Measurements from ENCODE around the gene LPP. TPM values are rescaled to one million over a fixed set of nuclear protein-coding genes. Genes with fewer than 3 reads are reported as not detected.

The LPP gene
- total RNA-seq, 1 donor from 2014 or later: 222 TPM

DNA sequence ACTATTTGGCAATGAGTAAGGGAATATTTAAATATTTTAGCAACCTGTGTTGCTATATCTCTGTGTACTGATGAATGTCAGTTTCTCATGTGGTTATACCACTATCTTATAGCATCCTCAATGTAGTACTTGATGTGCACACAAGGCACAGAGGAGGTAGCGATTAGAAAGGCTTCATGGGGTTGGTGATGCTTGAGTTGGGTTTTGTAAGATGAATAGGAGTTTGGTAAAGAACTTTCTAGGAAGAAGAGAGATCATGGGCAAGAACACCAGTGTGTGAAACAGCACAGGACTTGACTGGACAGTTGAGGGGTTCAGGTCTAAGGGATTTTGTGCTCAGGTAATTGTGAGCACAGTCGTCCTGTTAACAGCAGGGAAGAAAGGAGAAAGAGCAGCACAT, 38.1 kb downstream of the LPP start:
- Mint-ChIP-seq H3K27me3 (ENCODE audit: low read depth, unreplicated experiment) (no peaks in the 10 kb centered on the region), H3K9me3 (ENCODE audit: unreplicated experiment) (no peaks in the 10 kb centered on the region), H3K4me1 (ENCODE audit: low read depth, unreplicated experiment) (peaks cover 46% of the 10 kb centered on the region), H3K27ac (ENCODE audit: unreplicated experiment) (no peak overlapping the region), H3K4me3 (ENCODE audit: unreplicated experiment) (no peak overlapping the region), H3K36me3 (ENCODE audit: low read depth, unreplicated experiment) (peaks cover 13% of the 10 kb centered on the region)
- H3K4me2 ChIP-seq (ENCODE audit: low read length): no peak overlapping the region
- H3K9me3 ChIP-seq (ENCODE audit: insufficient read depth, low read depth, low read length): no peaks in the 10 kb centered on the region
- DNase-seq (ENCODE audit: low read depth) (no peak), FAIRE-seq (no peak)
- TF ChIP-seq EZH2 (IDR thresholded peaks at IDR 0.05; ENCODE audit: insufficient read depth, low read length) (no peak), CTCF (IDR thresholded peaks at IDR 0.05; ENCODE audit: insufficient read depth, low read depth, low read length) (no peak)
- no peak overlapping the region for H3K9ac ChIP-seq (ENCODE audit: low read length)
- H3K4me3 ChIP-seq (ENCODE audit: insufficient read depth, low read depth, low read length): no peak overlapping the region
- peaks cover 33% of the 10 kb centered on the region for H3K4me1 ChIP-seq (ENCODE audit: insufficient read depth, low read length)
- H3K27ac ChIP-seq (ENCODE audit: low read depth, low read length): no peak overlapping the region
- H3K79me2 ChIP-seq (ENCODE audit: insufficient read depth, low read length): peaks cover 99% of the 10 kb centered on the region
- H3K36me3 ChIP-seq (ENCODE audit: insufficient read depth, low read length): peaks cover 14% of the 10 kb centered on the region
- H3K27me3 ChIP-seq (ENCODE audit: insufficient read depth, low read length): no peaks in the 10 kb centered on the region
- no peak overlapping the region for H2AFZ ChIP-seq (ENCODE audit: low read depth, low read length)
- peaks cover 81% of the 10 kb centered on the region for H4K20me1 ChIP-seq (ENCODE audit: insufficient read depth, low read length)

GRCh38 chr3:188194332-188194731, 40.4 kb downstream of the LPP start:
- no peak overlapping the region for H3K9ac ChIP-seq (ENCODE audit: low read length)
- peaks cover 34% of the 10 kb centered on the region for H3K4me1 ChIP-seq (ENCODE audit: insufficient read depth, low read length)
- no peak overlapping the region for H3K4me3 Mint-ChIP-seq (ENCODE audit: unreplicated experiment)
- TF ChIP-seq CTCF (IDR thresholded peaks at IDR 0.05; ENCODE audit: insufficient read depth, low read depth, low read length) (no peak), EZH2 (IDR thresholded peaks at IDR 0.05; ENCODE audit: insufficient read depth, low read length) (no peak)
- H3K27me3 ChIP-seq (ENCODE audit: insufficient read depth, low read length): no peaks in the 10 kb centered on the region
- no peaks in the 10 kb centered on the region for H3K27me3 Mint-ChIP-seq (ENCODE audit: low read depth, unreplicated experiment)
- no peak overlapping the region for H3K4me2 ChIP-seq (ENCODE audit: low read length)
- H3K4me3 ChIP-seq (ENCODE audit: insufficient read depth, low read depth, low read length): no peak overlapping the region
- H3K27ac ChIP-seq (ENCODE audit: low read depth, low read length): peak overlapping the region; percentile 29
- H4K20me1 ChIP-seq (ENCODE audit: insufficient read depth, low read length): peaks cover 87% of the 10 kb centered on the region
- H3K4me1 Mint-ChIP-seq (ENCODE audit: low read depth, unreplicated experiment): peaks cover 46% of the 10 kb centered on the region
- H3K9me3 Mint-ChIP-seq (ENCODE audit: unreplicated experiment): no peaks in the 10 kb centered on the region
- H3K79me2 ChIP-seq (ENCODE audit: insufficient read depth, low read length): peaks cover 99% of the 10 kb centered on the region
- no peak for FAIRE-seq
- H3K27ac Mint-ChIP-seq (ENCODE audit: unreplicated experiment): peak overlapping the region; percentile 59
- H2AFZ ChIP-seq (ENCODE audit: low read depth, low read length): no peak overlapping the region
- peaks cover 16% of the 10 kb centered on the region for H3K36me3 ChIP-seq (ENCODE audit: insufficient read depth, low read length)
- peak; percentile 77 for DNase-seq (ENCODE audit: low read depth)
- H3K9me3 ChIP-seq (ENCODE audit: insufficient read depth, low read depth, low read length): no peaks in the 10 kb centered on the region
- H3K36me3 Mint-ChIP-seq (ENCODE audit: low read depth, unreplicated experiment): peaks cover 13% of the 10 kb centered on the region

- TF ChIP-seq CTCF (IDR thresholded peaks at IDR 0.05; ENCODE audit: insufficient read depth, low read depth, low read length): no peak
- TF ChIP-seq EZH2 (IDR thresholded peaks at IDR 0.05; ENCODE audit: insufficient read depth, low read length): no peak
- H2AFZ ChIP-seq (ENCODE audit: low read depth, low read length): no peak overlapping the region
- no peaks in the 10 kb centered on the region for H3K9me3 ChIP-seq (ENCODE audit: insufficient read depth, low read depth, low read length)
- Mint-ChIP-seq H3K36me3 (ENCODE audit: low read depth, unreplicated experiment) (peaks cover 10% of the 10 kb centered on the region), H3K27ac (ENCODE audit: unreplicated experiment) (peak overlapping the region; percentile 50), H3K9me3 (ENCODE audit: unreplicated experiment) (no peaks in the 10 kb centered on the region), H3K4me3 (ENCODE audit: unreplicated experiment) (peak overlapping the region; percentile 9), H3K4me1 (ENCODE audit: low read depth, unreplicated experiment) (peaks cover 44% of the 10 kb centered on the region), H3K27me3 (ENCODE audit: low read depth, unreplicated experiment) (no peaks in the 10 kb centered on the region)
- peak overlapping the region; percentile 34 for H3K4me2 ChIP-seq (ENCODE audit: low read length)
- peaks cover 16% of the 10 kb centered on the region for H3K36me3 ChIP-seq (ENCODE audit: insufficient read depth, low read length)
- peaks cover 97% of the 10 kb centered on the region for H3K79me2 ChIP-seq (ENCODE audit: insufficient read depth, low read length)
- H3K4me3 ChIP-seq (ENCODE audit: insufficient read depth, low read depth, low read length): no peak overlapping the region
- no peak overlapping the region for H3K27ac ChIP-seq (ENCODE audit: low read depth, low read length)
- peak; percentile 59 for DNase-seq (ENCODE audit: low read depth)
- H3K4me1 ChIP-seq (ENCODE audit: insufficient read depth, low read length): peaks cover 30% of the 10 kb centered on the region
- peaks cover 80% of the 10 kb centered on the region for H4K20me1 ChIP-seq (ENCODE audit: insufficient read depth, low read length)
- no peak overlapping the region for H3K9ac ChIP-seq (ENCODE audit: low read length)
- no peak for FAIRE-seq
- no peaks in the 10 kb centered on the region for H3K27me3 ChIP-seq (ENCODE audit: insufficient read depth, low read length)
These were observed 42.5 kb downstream of the LPP start for GRCh38 chr3:188196232-188196990.
